Testis (tissue), 3 donors: Measurements from ENCODE around the gene MAPKAP1. TPM values are rescaled to one million over a fixed set of nuclear protein-coding genes. Genes with fewer than 3 reads are reported as not detected.
A peak's percentile ranks its signal among the peaks of the same experiment; 100 is the strongest.
"Not testable (repeated sequence)": the region's sequence is repeated elsewhere in the genome, so short reads cannot be mapped to it uniquely, and the experiment has no call there.

Experiments used
- DNase-seq: peaks from one replicate; pipeline ENCODE4 v3.0.0-alpha.2; 2019
- H3K27ac ChIP-seq, 2 donors: fragments of 200-600 bp; sonication (generic); one replicate each; pipeline ENCODE4 v1.5.1; 2019
- H3K27me3 ChIP-seq: fragments of 200-600 bp; sonication (generic); one replicate; pipeline ENCODE4 v1.5.1; 2019
- H3K36me3 ChIP-seq: fragments of 200-600 bp; sonication (generic); one replicate; pipeline ENCODE4 v1.5.1; 2017; ENCODE audit warnings: low read depth; ENCODE audit errors: missing control alignments
- H3K4me1 ChIP-seq: fragments of 200-600 bp; sonication (generic); one replicate; pipeline ENCODE4 v1.5.1; 2019
- H3K4me3 ChIP-seq, 2 donors: fragments of 200-600 bp; sonication (generic); one replicate each; pipeline ENCODE4 v1.5.1; 2017 to 2019
- H3K9me3 ChIP-seq: fragments of 200-600 bp; sonication (generic); one replicate; pipeline ENCODE4 v1.5.1; 2017
- POLR2A ChIP-seq: fragments of 450-650 bp; IDR thresholded peaks from one replicate; pipeline ENCODE4 v1.6.1; 2017; ENCODE audit warnings: antibody characterized with exemption, mild to moderate bottlenecking, moderate library complexity
- WGBS, 2 donors: methylation state at CpG; one replicate each; pipeline ENCODE4 v1.1.5; 2018; 5-methylcytosine and 5-hydroxymethylcytosine counted together
- intact Hi-C: fragments of 100-400 bp; cut with DNase I; formaldehyde crosslinking; loops from one replicate; pipeline ENCODE4 v1.15.1; 2023; ENCODE audit warnings: low total_unique reads
- polyA plus RNA-seq: library from polyadenylated mRNA; stranded (reverse); fragments of 350-450 nt; fragmentation: Illumina TruSeq; extraction: RNeasy Lipid Tissue Mini Kit (QIAGEN cat#74804); gene quantifications from one replicate; pipeline ENCODE4 v1.2.3, GENCODE V29; 2014; ENCODE audit warnings: low read depth, low replicate concordance; ENCODE audit not compliant: insufficient read depth
- total RNA-seq, 2 donors: library from RNA; depleted of rRNA; stranded (reverse); fragments of >200 nt; gene quantifications; one replicate each; pipeline ENCODE4 v1.2.3, GENCODE V29; 2016
- TF ChIP-seq, protein P1 (sequence below), 3 experiments: fragments of 450-650 bp in 2 of 3; fragments of 200-600 bp in 1 of 3; sonication (generic) in 1 of 3; IDR thresholded peaks; one replicate each; pipeline ENCODE4 v1.5.1; 2016 to 2019; ENCODE audit warnings: antibody characterized with exemption in 3 of 3, mild to moderate bottlenecking in 2 of 3, moderate library complexity in 1 of 3

MAPKAP1 gene
- total and polyA plus RNA-seq, 3 donors from 2014 or later = 112 to 135 (median 115) TPM

DNA sequence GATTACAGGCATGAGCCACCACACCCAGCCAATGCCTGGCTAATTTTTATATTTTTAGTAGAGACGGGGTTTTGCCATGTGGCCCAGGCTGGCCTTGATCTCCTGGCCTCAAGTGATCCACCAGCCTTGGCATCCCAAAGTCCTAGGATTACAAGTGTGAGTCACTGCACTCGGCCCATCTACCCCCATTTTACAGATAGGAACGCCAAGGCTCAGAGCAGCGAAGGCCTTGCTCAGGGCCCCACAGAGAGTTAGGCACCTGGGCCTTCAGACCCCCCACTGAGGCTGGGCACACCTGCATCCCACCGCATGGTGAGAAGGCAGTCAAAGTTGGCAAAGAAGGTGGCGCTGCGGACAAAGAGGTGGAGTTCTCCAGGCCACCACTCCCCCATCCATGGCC, 302.3 kb downstream of the MAPKAP1 start:
- H3K4me1 ChIP-seq = no peaks in the 10 kb centered on the region

GRCh38 chr9:125400725-125401716, 306.0 kb downstream of the MAPKAP1 start:
- no peak for TF ChIP-seq POLR2A
- TF ChIP-seq, protein P1, sequence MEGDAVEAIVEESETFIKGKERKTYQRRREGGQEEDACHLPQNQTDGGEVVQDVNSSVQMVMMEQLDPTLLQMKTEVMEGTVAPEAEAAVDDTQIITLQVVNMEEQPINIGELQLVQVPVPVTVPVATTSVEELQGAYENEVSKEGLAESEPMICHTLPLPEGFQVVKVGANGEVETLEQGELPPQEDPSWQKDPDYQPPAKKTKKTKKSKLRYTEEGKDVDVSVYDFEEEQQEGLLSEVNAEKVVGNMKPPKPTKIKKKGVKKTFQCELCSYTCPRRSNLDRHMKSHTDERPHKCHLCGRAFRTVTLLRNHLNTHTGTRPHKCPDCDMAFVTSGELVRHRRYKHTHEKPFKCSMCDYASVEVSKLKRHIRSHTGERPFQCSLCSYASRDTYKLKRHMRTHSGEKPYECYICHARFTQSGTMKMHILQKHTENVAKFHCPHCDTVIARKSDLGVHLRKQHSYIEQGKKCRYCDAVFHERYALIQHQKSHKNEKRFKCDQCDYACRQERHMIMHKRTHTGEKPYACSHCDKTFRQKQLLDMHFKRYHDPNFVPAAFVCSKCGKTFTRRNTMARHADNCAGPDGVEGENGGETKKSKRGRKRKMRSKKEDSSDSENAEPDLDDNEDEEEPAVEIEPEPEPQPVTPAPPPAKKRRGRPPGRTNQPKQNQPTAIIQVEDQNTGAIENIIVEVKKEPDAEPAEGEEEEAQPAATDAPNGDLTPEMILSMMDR (IDR thresholded peaks at IDR 0.05) = no peak
- 80 to 82% methylated on average over 12 of the region's 12 CpGs for WGBS, 2 donors
- no peaks in the 10 kb centered on the region for H3K9me3 ChIP-seq
- no peak overlapping the region for H3K4me3 ChIP-seq
- no peaks in the 10 kb centered on the region for H3K27me3 ChIP-seq
- DNase-seq = no peak
- H3K4me1 ChIP-seq = no peaks in the 10 kb centered on the region
- H3K36me3 ChIP-seq = no peaks in the 10 kb centered on the region
- intact Hi-C loops = no loop called here
- no peak overlapping the region for H3K27ac ChIP-seq

More for the DNA sequence above, 302.3 kb downstream of the MAPKAP1 start:
- Histone ChIP-seq H3K36me3 (no peaks in the 10 kb centered on the region), H3K27me3 (no peaks in the 10 kb centered on the region), H3K4me3 (no peak overlapping the region), H3K9me3 (no peaks in the 10 kb centered on the region), H3K27ac (no peak overlapping the region)
- 93 to 94% methylated on average over 2 to 7 of the region's 7 CpGs for WGBS, 2 donors
- no peak for DNase-seq
- TF ChIP-seq, protein P1 (IDR thresholded peaks at IDR 0.05) = no peak
- TF ChIP-seq POLR2A = no peak
- intact Hi-C loops = loop anchor here (5.0 kb wide), 1 partner anchor 833 kb away; no protein-coding TSS in a partner anchor

GRCh38 chr9:125400232-125400631, 306.8 kb downstream of the MAPKAP1 start:
- H3K4me3 ChIP-seq, H3K27me3 ChIP-seq, H3K9me3 ChIP-seq, H3K27ac ChIP-seq, H3K36me3 ChIP-seq, intact Hi-C loops, H3K4me1 ChIP-seq, DNase-seq: not testable (repeated sequence)
- 54 to 77% methylated on average over 8 of the region's 8 CpGs for WGBS, 2 donors

GRCh38 chr9:125399666-125400065, 307.3 kb downstream of the MAPKAP1 start:
- no peaks in the 10 kb centered on the region for H3K9me3 ChIP-seq
- 75 to 79% methylated on average over 4 to 20 of the region's 20 CpGs for WGBS, 2 donors
- no peak for DNase-seq
- peak overlapping the region in 1 of 2 donors; percentile 24 for H3K4me3 ChIP-seq
- intact Hi-C loops = loop anchor here (5.0 kb wide), 1 partner anchor 828 kb away; no protein-coding TSS in a partner anchor
- TF ChIP-seq POLR2A = no peak
- TF ChIP-seq, protein P1 (IDR thresholded peaks at IDR 0.05) = no peak
- no peaks in the 10 kb centered on the region for H3K4me1 ChIP-seq
- no peak overlapping the region for H3K27ac ChIP-seq
- no peaks in the 10 kb centered on the region for H3K36me3 ChIP-seq
- H3K27me3 ChIP-seq = no peaks in the 10 kb centered on the region

DNA sequence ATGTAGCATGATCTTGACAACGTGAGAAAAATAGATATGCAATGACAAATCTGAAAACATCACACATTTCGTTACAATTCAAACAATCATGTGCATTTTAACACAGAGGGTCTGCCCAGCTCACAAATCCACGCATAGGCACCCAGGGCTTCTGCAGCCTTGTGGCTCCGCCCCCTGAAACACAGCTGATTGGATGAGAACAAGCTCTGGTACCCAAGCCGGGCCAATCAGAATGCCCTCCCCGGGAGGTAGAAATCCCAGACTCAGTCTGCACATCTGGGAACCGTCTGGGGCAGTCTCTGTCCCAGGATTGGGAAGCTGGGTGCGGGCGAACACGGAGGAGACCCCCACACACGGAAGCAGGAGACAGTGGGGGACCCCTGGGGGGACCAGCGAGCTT, 307.8 kb downstream of the MAPKAP1 start:
- DNase-seq = peak; percentile 69
- WGBS, 2 donors = 58 to 74% methylated on average over 12 of the region's 12 CpGs
- intact Hi-C loops = loop anchor here (5.0 kb wide), 1 partner anchor 828 kb away; no protein-coding TSS in a partner anchor
- no peaks in the 10 kb centered on the region for H3K9me3 ChIP-seq
- no peaks in the 10 kb centered on the region for H3K36me3 ChIP-seq
- H3K27ac ChIP-seq = no peak overlapping the region
- TF ChIP-seq POLR2A = no peak
- TF ChIP-seq, protein P1 (IDR thresholded peaks at IDR 0.05) = no peak
- peak overlapping the region in 1 of 2 donors; percentile 24 for H3K4me3 ChIP-seq
- H3K4me1 ChIP-seq = no peaks in the 10 kb centered on the region
- no peaks in the 10 kb centered on the region for H3K27me3 ChIP-seq
